ENCODE measurements around the gene RERE. TPM values are rescaled to one million over a fixed set of nuclear protein-coding genes. Genes with fewer than 3 reads are reported as not detected.

The RERE gene
- total RNA-seq, 1 donor from 2014 or later = 252 TPM

DNA sequence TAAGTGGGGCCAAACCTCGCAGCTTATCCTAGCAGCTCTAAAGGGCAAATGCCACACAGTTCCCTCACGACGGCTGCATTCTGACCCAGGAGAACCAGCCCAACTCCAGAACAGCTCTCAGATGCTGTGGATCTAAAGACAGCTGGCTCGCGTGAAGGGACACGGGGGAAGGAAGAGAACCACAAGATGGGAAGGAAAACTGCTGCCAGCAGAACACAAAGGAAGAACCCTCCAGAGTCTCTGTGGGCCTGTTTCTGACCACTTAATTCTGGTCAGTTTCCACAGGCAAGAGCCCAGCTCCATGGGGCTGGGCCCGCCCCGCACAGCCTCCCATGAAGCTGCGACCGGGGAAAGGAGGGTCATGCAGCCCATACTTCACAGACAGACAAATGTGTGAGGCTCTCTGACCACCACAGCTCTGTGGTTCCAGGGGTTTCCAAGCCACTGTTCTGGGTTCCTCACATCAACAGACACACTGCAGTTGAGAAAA is 438.4 kb downstream of the RERE start:
- Mint-ChIP-seq H3K4me1 (ENCODE audit: low read depth, unreplicated experiment) (peaks cover 48% of the 10 kb centered on the region), H3K36me3 (ENCODE audit: unreplicated experiment) (no peaks in the 10 kb centered on the region), H3K4me3 (ENCODE audit: unreplicated experiment) (no peak overlapping the region), H3K27me3 (ENCODE audit: unreplicated experiment) (peaks cover 14% of the 10 kb centered on the region), H3K9me3 (ENCODE audit: unreplicated experiment) (peaks cover 10% of the 10 kb centered on the region), H3K27ac (ENCODE audit: unreplicated experiment) (no peak overlapping the region)
- TF ChIP-seq, protein P1, sequence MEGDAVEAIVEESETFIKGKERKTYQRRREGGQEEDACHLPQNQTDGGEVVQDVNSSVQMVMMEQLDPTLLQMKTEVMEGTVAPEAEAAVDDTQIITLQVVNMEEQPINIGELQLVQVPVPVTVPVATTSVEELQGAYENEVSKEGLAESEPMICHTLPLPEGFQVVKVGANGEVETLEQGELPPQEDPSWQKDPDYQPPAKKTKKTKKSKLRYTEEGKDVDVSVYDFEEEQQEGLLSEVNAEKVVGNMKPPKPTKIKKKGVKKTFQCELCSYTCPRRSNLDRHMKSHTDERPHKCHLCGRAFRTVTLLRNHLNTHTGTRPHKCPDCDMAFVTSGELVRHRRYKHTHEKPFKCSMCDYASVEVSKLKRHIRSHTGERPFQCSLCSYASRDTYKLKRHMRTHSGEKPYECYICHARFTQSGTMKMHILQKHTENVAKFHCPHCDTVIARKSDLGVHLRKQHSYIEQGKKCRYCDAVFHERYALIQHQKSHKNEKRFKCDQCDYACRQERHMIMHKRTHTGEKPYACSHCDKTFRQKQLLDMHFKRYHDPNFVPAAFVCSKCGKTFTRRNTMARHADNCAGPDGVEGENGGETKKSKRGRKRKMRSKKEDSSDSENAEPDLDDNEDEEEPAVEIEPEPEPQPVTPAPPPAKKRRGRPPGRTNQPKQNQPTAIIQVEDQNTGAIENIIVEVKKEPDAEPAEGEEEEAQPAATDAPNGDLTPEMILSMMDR (IDR thresholded peaks at IDR 0.05; ENCODE audit: partially characterized antibody, unreplicated experiment) = no peak
- DNase-seq = no peak

DNA sequence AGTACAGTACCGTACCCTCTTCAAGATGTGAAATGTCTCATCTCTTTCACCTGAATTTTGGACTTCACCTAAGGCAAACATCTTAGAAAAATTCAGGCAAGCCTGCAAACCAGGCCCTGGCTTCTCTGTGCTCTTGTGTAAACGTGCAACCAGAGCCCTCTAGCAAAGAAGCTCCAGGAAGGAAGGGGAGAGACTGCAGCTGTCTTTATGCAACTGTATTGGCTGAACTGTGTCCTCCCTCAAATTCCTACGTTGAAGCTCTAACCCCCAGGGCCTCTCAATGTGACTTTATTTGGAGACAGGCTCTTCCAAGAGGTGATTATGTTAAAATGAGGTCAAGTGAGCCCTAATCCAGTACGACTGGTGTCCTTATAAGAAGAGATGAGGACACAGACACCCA is 439.3 kb downstream of the RERE start:
- Mint-ChIP-seq H3K9me3 (ENCODE audit: unreplicated experiment) (peaks cover 12% of the 10 kb centered on the region), H3K4me3 (ENCODE audit: unreplicated experiment) (no peak overlapping the region), H3K27ac (ENCODE audit: unreplicated experiment) (no peak overlapping the region), H3K27me3 (ENCODE audit: unreplicated experiment) (peaks cover 14% of the 10 kb centered on the region), H3K36me3 (ENCODE audit: unreplicated experiment) (no peaks in the 10 kb centered on the region), H3K4me1 (ENCODE audit: low read depth, unreplicated experiment) (peaks cover 55% of the 10 kb centered on the region)
- DNase-seq = no peak
- TF ChIP-seq, protein P1 (IDR thresholded peaks at IDR 0.05; ENCODE audit: partially characterized antibody, unreplicated experiment) = no peak

DNA sequence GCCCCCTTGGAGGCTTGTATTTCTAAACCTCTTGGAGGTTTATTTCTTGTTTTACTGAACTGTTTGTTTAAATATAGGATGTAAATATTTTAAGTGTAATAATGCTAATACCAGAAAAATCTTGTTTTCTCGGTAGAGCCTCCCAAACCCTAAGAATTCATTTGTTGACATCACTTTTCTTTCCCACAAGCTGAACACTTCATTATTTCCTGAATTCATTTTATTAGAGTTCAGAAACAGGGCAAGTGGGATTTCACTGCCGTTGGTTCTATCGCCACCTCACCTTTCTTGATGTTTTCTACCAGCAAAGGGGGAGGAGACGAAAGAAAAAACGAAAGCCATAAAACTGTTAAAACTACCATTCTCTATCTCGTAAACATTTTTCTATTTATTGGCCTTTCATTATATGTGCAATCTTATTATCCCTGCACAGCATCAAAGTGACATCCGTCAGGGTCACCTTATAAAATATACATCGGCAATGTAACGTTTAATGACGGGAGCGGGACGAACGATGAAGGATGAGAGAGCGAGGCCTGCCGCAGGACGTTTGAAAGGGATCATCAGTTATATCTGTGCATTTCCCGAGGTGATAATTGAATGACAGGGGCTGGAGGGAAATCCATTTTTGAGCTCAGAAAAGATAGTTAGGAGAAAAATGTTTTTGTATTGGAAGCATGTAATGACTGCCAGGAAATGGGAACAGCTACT is 440.0 kb downstream of the RERE start:
- H3K27ac Mint-ChIP-seq (ENCODE audit: unreplicated experiment) = peak overlapping the region; percentile 28
- H3K4me3 Mint-ChIP-seq (ENCODE audit: unreplicated experiment) = no peak overlapping the region
- peaks cover 57% of the 10 kb centered on the region for H3K4me1 Mint-ChIP-seq (ENCODE audit: low read depth, unreplicated experiment)
- DNase-seq = no peak
- no peaks in the 10 kb centered on the region for H3K36me3 Mint-ChIP-seq (ENCODE audit: unreplicated experiment)
- H3K27me3 Mint-ChIP-seq (ENCODE audit: unreplicated experiment) = peaks cover 14% of the 10 kb centered on the region
- H3K9me3 Mint-ChIP-seq (ENCODE audit: unreplicated experiment) = peaks cover 10% of the 10 kb centered on the region
- TF ChIP-seq, protein P1 (IDR thresholded peaks at IDR 0.05; ENCODE audit: partially characterized antibody, unreplicated experiment) = no peak

DNA sequence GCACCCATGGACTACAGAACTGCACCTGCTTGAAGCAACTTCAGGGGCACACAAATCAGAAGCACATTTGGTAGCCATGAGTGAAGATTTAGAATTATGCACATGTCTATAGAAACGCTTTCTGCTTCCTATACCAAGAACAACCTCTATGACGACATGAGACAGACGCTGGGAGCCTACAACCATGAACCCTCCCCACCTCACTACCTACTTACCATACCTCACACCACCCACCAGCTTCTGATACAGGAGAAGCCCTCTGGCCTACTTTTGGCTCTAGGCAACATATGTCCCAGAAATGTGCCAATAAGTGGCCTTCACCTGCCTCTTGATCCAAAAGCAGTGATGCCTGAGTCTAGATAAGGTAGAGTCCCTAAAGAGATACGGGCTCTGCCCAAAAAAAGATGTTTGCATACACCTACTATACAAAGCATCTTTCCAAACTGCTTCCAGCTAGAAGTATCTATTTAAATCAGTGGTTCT is 441.0 kb downstream of the RERE start:
- no peak for DNase-seq
- no peak overlapping the region for H3K4me3 Mint-ChIP-seq (ENCODE audit: unreplicated experiment)
- no peaks in the 10 kb centered on the region for H3K36me3 Mint-ChIP-seq (ENCODE audit: unreplicated experiment)
- TF ChIP-seq, protein P1 (IDR thresholded peaks at IDR 0.05; ENCODE audit: partially characterized antibody, unreplicated experiment) = no peak
- H3K9me3 Mint-ChIP-seq (ENCODE audit: unreplicated experiment) = peaks cover 10% of the 10 kb centered on the region
- H3K4me1 Mint-ChIP-seq (ENCODE audit: low read depth, unreplicated experiment) = peaks cover 60% of the 10 kb centered on the region
- peak overlapping the region; percentile 12 for H3K27ac Mint-ChIP-seq (ENCODE audit: unreplicated experiment)
- peaks cover 17% of the 10 kb centered on the region for H3K27me3 Mint-ChIP-seq (ENCODE audit: unreplicated experiment)

DNA sequence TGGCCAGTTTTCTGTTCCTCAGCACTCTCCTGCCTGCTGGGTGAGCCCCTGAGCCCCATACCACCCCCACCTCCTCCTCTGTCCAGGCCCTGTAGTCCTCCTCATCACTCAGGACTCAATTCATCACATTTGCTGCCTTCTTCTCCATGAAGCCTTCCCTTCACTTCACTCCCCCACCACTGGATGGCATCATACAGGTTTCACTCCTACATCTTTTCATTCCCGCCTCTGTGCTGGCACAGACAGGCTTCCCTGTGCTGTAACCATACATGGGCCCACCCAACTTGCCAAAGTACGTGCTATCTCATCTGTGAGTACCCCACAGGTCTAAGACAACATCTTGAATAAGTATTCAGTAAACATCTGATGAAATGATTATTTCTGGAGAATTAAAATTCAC is 442.6 kb downstream of the RERE start:
- Mint-ChIP-seq H3K27ac (ENCODE audit: unreplicated experiment) (peak overlapping the region; percentile 57), H3K4me3 (ENCODE audit: unreplicated experiment) (peak overlapping the region; percentile 53), H3K4me1 (ENCODE audit: low read depth, unreplicated experiment) (peaks cover 69% of the 10 kb centered on the region), H3K27me3 (ENCODE audit: unreplicated experiment) (peaks cover 18% of the 10 kb centered on the region), H3K9me3 (ENCODE audit: unreplicated experiment) (peaks cover 5% of the 10 kb centered on the region), H3K36me3 (ENCODE audit: unreplicated experiment) (no peaks in the 10 kb centered on the region)
- TF ChIP-seq, protein P1 (IDR thresholded peaks at IDR 0.05; ENCODE audit: partially characterized antibody, unreplicated experiment) = peak; percentile 26
- no peak for DNase-seq

All from glutamatergic neuron (in vitro differentiated cells).